Upper lobe of right lung (tissue), 1 donor: ENCODE data around the gene TRMT1. TPM values are rescaled to one million over a fixed set of nuclear protein-coding genes. Genes with fewer than 3 reads are reported as not detected.

Source experiments
- ATAC-seq: fragments of 200-7000 bp; cut with Tn5 transposase; one replicate; pipeline ENCODE4 v1.9.1; 2020; ENCODE audit warnings: mild to moderate bottlenecking, moderate library complexity
- DNase-seq: peaks from one replicate; pipeline ENCODE4 v3.0.0-alpha.2; 2020
- H3K27ac ChIP-seq: fragments of 200-600 bp; one replicate; pipeline ENCODE4 v1.8.0; 2022
- H3K27me3 ChIP-seq: fragments of 200-600 bp; one replicate; pipeline ENCODE4 v1.8.0; 2022; ENCODE audit warnings: mild to moderate bottlenecking
- H3K36me3 ChIP-seq: fragments of 200-600 bp; one replicate; pipeline ENCODE4 v1.8.0; 2022
- H3K4me1 ChIP-seq: fragments of 200-600 bp; one replicate; pipeline ENCODE4 v1.8.0; 2022
- H3K4me3 ChIP-seq: fragments of 200-600 bp; one replicate; pipeline ENCODE4 v1.8.0; 2022; ENCODE audit warnings: mild to moderate bottlenecking
- H3K9me3 ChIP-seq: fragments of 200-600 bp; one replicate; pipeline ENCODE4 v1.8.0; 2022
- CTCF ChIP-seq: fragments of 200-600 bp; IDR thresholded peaks from one replicate; pipeline ENCODE4 v1.8.0; 2022; ENCODE audit warnings: antibody characterized with exemption
- intact Hi-C: fragments of 100-400 bp; cut with DNase I; formaldehyde crosslinking; loops from one replicate; pipeline ENCODE4 v1.11.0; 2022
- total RNA-seq: library from RNA; stranded (reverse); fragmentation: NEBNext Ultra II Directional; extraction: Animal tissue kit (Norgen Biotek cat#: 25700); gene quantifications from one replicate; pipeline ENCODE4 v1.2.1, GENCODE V29; 2021
- donor health status: DM: no; HTN: yes; CAD: no; lungs with severe emphysema.

TRMT1 gene
- total RNA-seq, 1 donor from 2014 or later, result 33.7 TPM

DNA sequence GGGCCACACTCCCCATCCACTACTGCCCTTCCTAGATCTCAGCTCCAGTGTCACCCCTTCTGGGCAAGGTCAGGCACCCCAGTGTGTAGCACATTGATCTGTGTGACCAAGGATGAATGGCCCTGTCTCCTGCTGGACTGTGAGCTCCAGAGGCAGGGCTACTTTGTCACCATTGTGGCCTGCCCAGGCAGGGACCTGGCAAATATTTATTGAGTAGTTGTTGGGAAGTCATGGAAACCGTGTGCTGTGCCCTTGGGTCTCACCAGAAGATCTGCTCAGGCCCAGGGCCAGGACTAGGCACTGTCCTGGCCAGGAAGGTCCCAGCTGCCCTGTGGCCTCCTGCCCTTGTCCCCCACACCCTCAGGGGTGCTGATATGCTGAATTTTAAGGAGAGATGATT, 12.0 kb upstream of the TRMT1 start:
- no peak for TF ChIP-seq CTCF
- no peak for DNase-seq
- Histone ChIP-seq H3K36me3 (peaks cover 5% of the 10 kb centered on the region), H3K27ac (no peak overlapping the region), H3K9me3 (no peaks in the 10 kb centered on the region), H3K27me3 (no peaks in the 10 kb centered on the region), H3K4me3 (no peak overlapping the region), H3K4me1 (peaks cover 5% of the 10 kb centered on the region)
- intact Hi-C loops, result no loop called here
- ATAC-seq, result no peak

DNA sequence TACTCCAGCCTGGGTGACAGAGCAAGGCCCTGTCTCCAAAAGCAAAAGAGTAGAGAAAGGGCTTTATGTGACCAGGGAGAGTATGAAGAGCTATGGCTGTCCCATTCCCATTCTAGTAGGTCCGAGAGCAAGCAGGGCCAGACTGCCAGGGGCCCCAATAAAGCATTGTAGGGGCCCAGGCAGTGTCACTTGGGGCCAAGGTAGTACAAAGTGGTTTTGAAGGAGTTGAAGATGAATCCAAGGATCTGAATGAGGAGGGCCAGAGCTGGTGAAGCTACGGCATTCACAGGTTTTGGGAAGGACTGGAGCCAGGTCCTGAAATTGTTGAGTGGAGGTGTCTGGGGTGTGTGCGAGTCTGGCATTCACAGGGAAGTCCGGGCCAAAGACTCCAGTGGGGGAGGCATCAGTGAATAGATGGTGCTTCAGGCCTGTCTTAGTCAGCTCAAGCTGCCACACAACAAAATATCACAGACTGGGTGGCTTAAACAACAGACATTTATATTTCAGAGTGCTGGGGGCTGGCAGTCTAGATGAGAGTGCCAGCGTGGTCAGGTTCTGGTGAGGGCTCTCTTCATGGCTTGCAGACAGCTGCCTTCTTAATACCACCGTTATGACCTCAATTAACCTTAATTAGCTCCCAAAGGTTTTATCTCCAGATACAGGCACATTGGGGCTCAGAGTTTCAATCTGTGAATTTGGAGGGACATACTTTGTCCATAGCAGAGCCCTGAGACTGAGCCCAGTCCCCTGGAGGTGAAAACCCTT, 11.5 kb upstream of the TRMT1 start:
- no peak for ATAC-seq
- H3K4me3 ChIP-seq, result no peak overlapping the region

DNA sequence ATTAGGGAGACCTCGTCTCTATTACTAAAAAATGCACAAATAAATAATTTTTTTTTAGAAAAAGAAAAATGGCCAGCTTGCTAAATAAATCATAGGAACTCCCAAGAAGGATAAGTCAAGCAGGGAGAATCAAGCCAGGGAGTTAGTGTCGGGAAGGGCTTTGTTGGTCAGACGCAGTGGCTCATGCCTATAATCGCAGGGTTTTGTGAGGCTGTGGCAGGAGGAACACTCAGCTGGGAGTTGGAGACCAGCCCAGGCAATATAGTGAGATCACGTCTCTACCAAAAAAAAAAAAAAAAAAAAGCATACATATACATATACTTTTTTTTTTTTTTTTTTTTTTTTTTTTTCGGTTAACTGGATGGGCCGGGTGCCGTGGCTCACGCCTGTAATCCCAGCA, 10.5 kb upstream of the TRMT1 start:
- TF ChIP-seq CTCF, result no peak
- no peaks in the 10 kb centered on the region for H3K4me1 ChIP-seq
- no peak overlapping the region for H3K27ac ChIP-seq
- no peak overlapping the region for H3K4me3 ChIP-seq
- H3K36me3 ChIP-seq, result peaks cover 5% of the 10 kb centered on the region
- intact Hi-C loops, result no loop called here
- H3K9me3 ChIP-seq, result no peaks in the 10 kb centered on the region
- H3K27me3 ChIP-seq, result no peaks in the 10 kb centered on the region
- DNase-seq (no peak), ATAC-seq (no peak)

More for the DNA sequence above, 11.5 kb upstream of the TRMT1 start:
- H3K36me3 ChIP-seq, result peaks cover 5% of the 10 kb centered on the region
- TF ChIP-seq CTCF, result no peak
- H3K27ac ChIP-seq, result no peak overlapping the region
- H3K4me1 ChIP-seq, result peaks cover under 1% of the 10 kb centered on the region
- no peaks in the 10 kb centered on the region for H3K27me3 ChIP-seq
- intact Hi-C loops, result no loop called here
- H3K9me3 ChIP-seq, result no peaks in the 10 kb centered on the region
- DNase-seq, result no peak

- intact Hi-C loops, result no loop called here
- Histone ChIP-seq H3K4me1 (peaks cover 21% of the 10 kb centered on the region), H3K4me3 (no peak overlapping the region), H3K27me3 (no peaks in the 10 kb centered on the region), H3K36me3 (peaks cover 5% of the 10 kb centered on the region), H3K9me3 (no peaks in the 10 kb centered on the region), H3K27ac (no peak overlapping the region)
- no peak for TF ChIP-seq CTCF
- DNase-seq, result no peak
- ATAC-seq, result no peak
These were observed 6.7 kb upstream of the TRMT1 start for GRCh38 chr19:13122980-13123957.

- intact Hi-C loops, result no loop called here
These were observed 5.8 kb upstream of the TRMT1 start for GRCh38 chr19:13122275-13122878.

More at GRCh38 chr19:13122275-13122878, 5.8 kb upstream of the TRMT1 start:
- no peak for ATAC-seq
- TF ChIP-seq CTCF, result no peak
- DNase-seq, result no peak
- Histone ChIP-seq H3K27ac (no peak overlapping the region), H3K9me3 (no peaks in the 10 kb centered on the region), H3K4me1 (peaks cover 25% of the 10 kb centered on the region), H3K27me3 (no peaks in the 10 kb centered on the region), H3K4me3 (no peak overlapping the region), H3K36me3 (peaks cover 5% of the 10 kb centered on the region)
